G401 (cell line): ENCODE results near the gene IP6K3. TPM values are rescaled to one million over a fixed set of nuclear protein-coding genes. Genes with fewer than 3 reads are reported as not detected.

Experiments
- DNase-seq: peaks from one replicate; pipeline ENCODE4 v3.0.0-alpha.2; 2015; ENCODE audit warnings: low spot score
- in situ Hi-C: cut with HindIII; loops from 2 replicates; pipeline ENCODE4 v1.10.0; 2016; ENCODE audit warnings: low sequenced_read_pairs, mixed read lengths
- total RNA-seq: library from RNA; depleted of rRNA; stranded (reverse); fragments of >200 nt; shearing (Covaris generic); gene quantifications from 2 replicates; pipeline ENCODE4 v1.2.3, GENCODE V29; 2014; rRNA removed

IP6K3 gene
- total RNA-seq, 1 experiment from 2014 or later = 51.1 TPM

DNA sequence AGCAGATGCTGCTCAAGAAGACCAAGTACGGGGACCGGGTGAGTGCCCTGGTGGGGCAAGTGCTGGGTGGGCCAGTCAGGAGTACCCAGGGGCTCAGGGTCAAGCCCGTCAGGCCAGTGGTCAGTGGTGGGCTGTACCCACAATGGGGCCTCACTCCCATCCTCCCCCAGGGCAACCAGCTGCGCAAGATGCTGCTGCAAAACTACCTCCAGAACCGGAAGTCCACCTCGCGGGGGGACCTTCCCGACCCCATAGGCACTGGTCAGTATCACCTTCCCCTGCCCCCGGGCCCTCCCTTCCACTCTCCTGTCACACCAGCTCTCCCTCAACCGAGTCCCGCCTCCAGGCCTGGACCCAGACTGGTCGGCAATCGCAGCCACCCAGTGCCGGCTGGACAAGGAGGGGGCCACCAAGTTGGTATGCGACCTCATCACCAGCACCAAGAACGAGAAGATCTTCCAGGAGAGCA, 62.2 kb downstream of the IP6K3 start:
- no peak for DNase-seq
- in situ Hi-C loops = no loop called here

DNA sequence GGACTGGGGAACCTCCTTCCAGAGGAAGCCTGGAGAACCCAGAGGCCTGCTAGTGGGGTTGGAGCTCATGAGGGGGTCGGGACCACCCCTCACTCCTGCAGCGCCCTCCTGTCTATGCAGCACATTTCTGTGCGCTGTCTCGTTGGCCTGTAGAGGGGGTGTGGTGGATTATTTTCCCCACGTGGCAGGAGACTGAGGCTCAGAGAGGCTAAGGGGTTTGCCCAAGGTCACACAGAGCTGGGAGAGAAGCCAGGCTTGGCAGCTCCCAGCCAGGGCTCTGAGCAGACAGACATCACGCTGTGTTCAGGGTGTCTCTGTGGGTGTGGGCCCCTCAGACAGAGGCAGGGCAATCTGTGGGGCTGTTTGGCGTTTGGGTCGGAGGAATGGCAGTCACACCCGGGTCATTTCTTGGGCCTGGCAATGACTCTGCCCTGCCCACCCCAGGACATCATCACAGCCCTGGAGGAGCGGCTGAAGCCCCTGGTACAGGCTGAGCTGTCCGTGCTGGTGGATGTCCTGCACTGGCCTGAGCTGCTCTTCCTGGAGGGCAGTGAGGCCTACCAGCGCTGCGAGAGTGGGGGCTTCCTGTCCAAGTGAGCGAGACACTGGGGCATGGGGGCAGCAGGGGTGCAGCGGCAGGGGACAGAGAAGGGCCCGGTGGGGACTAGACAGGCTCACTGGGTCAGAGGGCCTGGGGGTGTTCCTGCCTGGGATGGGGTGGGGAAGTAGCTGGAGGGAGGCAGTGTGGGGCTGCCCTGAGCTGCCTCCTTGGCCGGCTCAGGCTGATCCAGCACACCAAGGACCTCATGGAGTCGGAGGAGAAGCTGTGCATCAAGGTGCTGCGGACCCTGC, 62.9 kb downstream of the IP6K3 start:
- no peak for DNase-seq
- in situ Hi-C loops = no loop called here

GRCh38 chr6:33683051-33683571, 63.6 kb downstream of the IP6K3 start:
- in situ Hi-C loops = no loop called here
- DNase-seq = no peak

- in situ Hi-C loops = no loop called here
- DNase-seq = no peak
These were observed 64.4 kb downstream of the IP6K3 start for GRCh38 chr6:33682341-33682740.

- in situ Hi-C loops = no loop called here
- no peak for DNase-seq
These were observed 66.9 kb downstream of the IP6K3 start for GRCh38 chr6:33679761-33680160.

GRCh38 chr6:33678932-33679490, 67.7 kb downstream of the IP6K3 start:
- no peak for DNase-seq
- in situ Hi-C loops = no loop called here

DNA sequence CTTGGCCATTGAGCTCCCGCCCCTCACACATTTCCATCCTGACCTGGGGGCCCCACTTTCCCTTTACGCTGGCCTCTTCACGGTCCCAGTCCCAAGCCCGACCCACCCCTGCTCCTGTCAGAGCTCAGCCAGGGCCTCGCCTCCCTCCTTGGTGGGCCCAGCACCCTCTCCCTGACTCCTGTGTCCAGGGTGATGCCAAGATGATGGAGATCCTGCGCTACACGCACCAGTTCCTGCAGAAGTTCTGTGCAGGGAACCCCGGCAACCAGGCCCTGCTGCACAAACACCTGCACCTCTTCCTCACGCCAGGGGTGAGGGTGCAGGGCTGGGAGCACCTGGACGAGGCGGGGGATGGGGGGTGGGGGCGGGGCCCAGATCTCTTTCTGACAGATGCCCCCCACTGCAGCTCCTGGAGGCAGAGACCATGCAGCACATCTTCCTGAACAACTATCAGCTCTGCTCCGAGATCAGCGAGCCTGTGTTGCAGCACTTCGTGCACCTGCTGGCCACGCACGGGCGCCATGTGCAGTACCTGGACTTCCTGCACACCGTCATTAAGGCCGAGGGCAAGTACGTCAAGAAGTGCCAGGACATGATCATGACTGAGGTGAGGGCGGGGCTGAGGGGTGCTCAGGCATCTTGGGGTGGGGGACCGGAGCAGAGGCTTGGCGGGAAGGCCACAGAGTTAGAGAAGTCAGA, 68.3 kb downstream of the IP6K3 start:
- in situ Hi-C loops = no loop called here
- DNase-seq = no peak

- DNase-seq = no peak
- in situ Hi-C loops = no loop called here
These were observed 69.0 kb downstream of the IP6K3 start for GRCh38 chr6:33677689-33678088.

DNA sequence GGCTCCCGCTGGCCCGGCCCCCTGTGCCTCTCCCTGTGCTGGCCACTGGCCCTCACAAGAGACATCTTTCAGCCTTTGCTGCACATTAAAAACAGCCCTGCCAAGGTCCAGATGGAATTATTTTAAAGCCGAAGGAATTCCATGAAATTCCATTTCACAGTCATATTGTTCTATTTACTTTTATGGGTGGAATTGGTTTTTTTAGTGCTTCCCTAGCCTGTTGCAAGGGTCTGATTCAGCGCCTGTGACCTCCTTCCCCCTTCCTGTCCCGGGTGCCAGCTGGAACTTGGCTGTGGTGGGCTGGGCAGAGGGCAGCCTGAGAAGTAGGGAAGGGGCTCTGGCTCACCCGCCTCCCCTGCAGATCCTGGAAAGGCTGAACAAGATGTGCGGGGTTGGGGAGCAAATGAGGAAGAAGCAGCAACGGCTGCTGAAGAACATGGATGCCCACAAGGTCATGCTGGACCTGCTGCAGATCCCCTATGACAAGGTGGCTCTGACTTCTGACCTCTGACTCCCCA, 69.5 kb downstream of the IP6K3 start:
- no peak for DNase-seq
- in situ Hi-C loops = no loop called here

DNA sequence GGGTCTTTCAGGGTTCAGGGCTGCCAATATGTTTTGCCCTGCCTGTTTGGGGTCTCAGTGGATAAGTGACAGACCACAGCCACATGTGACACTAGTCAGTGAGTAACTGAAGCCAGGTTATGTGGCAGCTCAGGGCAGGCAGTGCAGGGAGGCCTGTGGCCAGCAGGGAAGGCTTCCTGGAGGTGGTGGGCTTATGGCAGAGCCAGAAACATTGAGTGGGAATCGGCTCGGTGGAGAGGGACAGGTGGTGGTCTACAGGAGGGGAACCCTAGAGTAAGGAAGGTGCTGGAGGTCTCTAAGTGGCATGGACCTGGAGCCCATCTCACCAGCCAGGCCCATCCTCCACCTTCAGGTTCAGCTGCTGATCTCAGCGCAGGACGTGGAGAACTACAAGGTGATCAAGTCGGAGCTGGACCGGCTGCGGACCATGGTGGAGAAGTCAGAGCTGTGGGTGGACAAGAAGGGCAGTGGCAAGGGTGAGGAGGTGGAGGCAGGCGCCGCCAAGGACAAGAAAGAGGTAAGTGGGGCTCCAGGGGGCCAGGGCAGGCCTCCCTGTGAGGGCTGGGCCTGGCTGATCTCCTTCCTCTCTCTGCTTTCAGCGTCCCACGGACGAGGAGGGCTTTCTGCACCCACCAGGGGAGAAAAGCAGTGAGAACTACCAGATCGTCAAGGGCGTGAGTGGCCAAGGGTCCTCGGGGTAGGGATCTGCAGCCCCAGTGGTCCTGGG, 70.1 kb downstream of the IP6K3 start:
- no peak for DNase-seq
- in situ Hi-C loops = no loop called here

DNA sequence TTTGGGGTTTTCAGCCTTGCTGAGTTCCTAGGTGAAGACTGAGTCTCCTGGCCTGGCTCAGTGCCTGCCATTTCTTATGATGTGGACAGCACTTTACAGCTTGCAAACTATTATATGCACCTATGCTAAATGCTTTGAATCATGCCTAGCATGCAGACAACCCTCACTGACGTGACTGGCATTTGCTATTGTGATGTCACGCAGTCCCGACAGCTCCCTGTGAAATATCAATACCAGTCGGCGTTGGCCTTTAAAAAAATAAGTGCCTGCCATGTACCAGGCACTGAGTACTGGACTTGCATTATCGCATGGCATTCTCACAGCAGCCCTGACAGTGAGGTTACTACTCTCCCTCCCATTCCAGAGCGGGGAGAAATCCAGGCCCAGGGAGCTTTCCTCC, 70.7 kb downstream of the IP6K3 start:
- in situ Hi-C loops = no loop called here
- DNase-seq = no peak

GRCh38 chr6:33673851-33674250, 72.9 kb downstream of the IP6K3 start:
- no peak for DNase-seq
- in situ Hi-C loops = no loop called here

DNA sequence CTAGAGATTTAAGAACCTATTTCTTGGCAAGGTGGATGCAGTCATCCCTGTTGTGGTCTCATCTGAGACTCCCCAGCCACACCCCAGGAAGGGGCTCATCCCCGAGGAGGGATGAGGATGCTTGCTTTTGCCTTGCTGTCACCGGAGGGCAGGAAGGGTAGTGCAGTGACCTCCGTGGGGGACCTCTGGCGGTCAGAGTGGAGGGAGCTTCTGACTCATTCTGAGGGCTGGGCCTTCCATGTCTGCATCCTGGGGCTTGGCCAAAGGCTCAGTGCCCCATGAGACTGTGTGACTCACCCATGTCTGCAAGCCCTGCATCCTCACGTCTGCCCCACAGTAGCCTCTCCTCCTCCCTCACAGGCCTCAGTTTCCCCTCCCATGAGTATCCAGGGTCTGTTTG, 73.9 kb downstream of the IP6K3 start:
- DNase-seq = no peak
- in situ Hi-C loops = no loop called here

DNA sequence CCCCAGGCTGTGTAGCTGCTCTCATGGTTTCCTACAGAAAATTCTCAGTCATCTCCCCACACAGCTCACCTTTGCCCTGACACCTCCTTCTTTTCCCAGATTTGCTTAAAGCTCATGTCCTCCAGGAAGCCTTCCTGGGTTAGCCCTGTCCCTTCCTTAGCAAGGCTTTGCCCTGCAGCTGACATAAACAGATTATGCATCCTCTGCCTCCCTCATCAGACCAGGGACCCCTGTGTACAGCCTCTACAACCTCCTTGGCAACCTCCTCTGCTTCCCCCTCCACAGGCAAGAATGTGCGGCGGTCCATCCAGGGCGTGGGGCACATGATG, 75.0 kb downstream of the IP6K3 start:
- in situ Hi-C loops = no loop called here
- no peak for DNase-seq

Other genes with a start within 250 kb of the IP6K3 start
- gene BAK1, start 166.6 kb downstream of the IP6K3 start, total RNA-seq = 200 and 209 TPM in 2 replicates
- 66.0 and 67.9 TPM in 2 replicates for gene ITPR3, start 125.6 kb downstream of the IP6K3 start, total RNA-seq
- gene UQCC2, start 35.2 kb downstream of the IP6K3 start, total RNA-seq = 24.9 and 51.4 TPM in 2 replicates
- gene LEMD2, start 42.2 kb upstream of the IP6K3 start, total RNA-seq = 65.1 and 66.7 TPM in 2 replicates
- 2.5 TPM in 1 of 2 replicates, not detected in the other for gene MLN, start 57.1 kb upstream of the IP6K3 start, total RNA-seq